ENCODE results near the gene GSPT2.

DNA sequence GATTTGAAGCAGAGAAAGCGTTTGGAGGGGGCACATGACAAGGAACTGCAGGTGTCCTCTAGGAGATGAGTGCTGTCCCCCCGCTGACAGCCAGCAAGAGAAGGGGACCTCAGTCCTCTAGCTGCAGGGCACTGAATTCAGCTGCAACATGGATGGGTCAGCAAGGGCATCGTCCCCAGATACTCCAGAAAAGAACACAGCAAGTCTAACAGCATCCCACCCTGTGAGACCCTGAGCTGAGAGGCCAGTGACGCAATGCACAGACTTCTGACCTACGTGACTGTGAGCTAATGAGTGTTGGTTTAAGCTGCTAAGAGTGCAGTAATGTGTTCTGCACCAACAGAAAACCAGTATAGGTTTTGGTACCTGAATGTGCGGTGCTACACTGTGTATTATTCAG lies 49.0 kb upstream of the GSPT2 start:
- no peak for TF ChIP-seq CTCF (IDR thresholded peaks at IDR 0.05)
- no peak for TF ChIP-seq POLR2AphosphoS5 (IDR thresholded peaks at IDR 0.05)
